ENCODE measurements around the gene CABLES1. TPM values are rescaled to one million over a fixed set of nuclear protein-coding genes. Genes with fewer than 3 reads are reported as not detected.

The CABLES1 gene
- total RNA-seq, 1 experiment from 2014 or later, result 66.4 TPM

- H3K4me3 ChIP-seq (ENCODE audit: low read depth in 2 of 2, low read length in 2 of 2), result no peak overlapping the region; a peak in 1 of 4 replicates
- BruUV-seq (replicated peaks), result no TSS peak
- TF ChIP-seq CTCF (IDR thresholded peaks at IDR 0.05), result no peak
- peak; percentile 84 for TF ChIP-seq SIN3A (IDR thresholded peaks at IDR 0.05; ENCODE audit: borderline replicate concordance, insufficient read depth, low read depth, low read length)
- no peak for TF ChIP-seq REST (IDR thresholded peaks at IDR 0.05; ENCODE audit: insufficient read depth in 1 of 2, low read depth in 2 of 2, low read length in 1 of 2)
- peak; percentile 80; the same call in 1 of the 2 replicates for TF ChIP-seq TCF7L2 (IDR thresholded peaks at IDR 0.05; ENCODE audit: low read depth, low read length)
- TF ChIP-seq POLR2AphosphoS5 (IDR thresholded peaks at IDR 0.05; ENCODE audit: low read depth, low read length), result peak; percentile 78; the same call in 1 of the 2 replicates
- no peaks in the 10 kb centered on the region for H3K9me3 ChIP-seq (ENCODE audit: control insufficient read depth, insufficient read depth, low read depth, low read length)
- H3K27ac ChIP-seq (ENCODE audit: low read length), result peak overlapping the region; percentile 89
- H3K4me1 ChIP-seq (ENCODE audit: control insufficient read depth, insufficient read depth, low read length), result peaks cover 57% of the 10 kb centered on the region
- no peaks in the 10 kb centered on the region for H3K27me3 ChIP-seq (ENCODE audit: control insufficient read depth, insufficient read depth, low read length)
- CTCF ChIA-PET, result no interaction called here
- POLR2A ChIA-PET, result interaction anchor here (0.5 to 1.1 kb wide), 2 partner anchors 28 to 30 kb away, joined by 5 to 8 read pairs; no protein-coding TSS in a partner anchor
- intact Hi-C loops (cut with micrococcal nuclease; ENCODE audit: unreplicated experiment) (loop anchor here (10.0 kb wide), 1 partner anchor 82 kb away; no protein-coding TSS in a partner anchor), in situ Hi-C loops (cut with HindIII; ENCODE audit: low pct_unique_long_range_greater_than_20kb, low sequenced_read_pairs) (no loop called here)
- DNase-seq (ENCODE audit: low read depth, low spot score) (peak; percentile 93), ATAC-seq (peak; percentile 91)
- no peaks in the 10 kb centered on the region for H3K36me3 ChIP-seq (ENCODE audit: control insufficient read depth, insufficient read depth, low read length)
Observed at GRCh38 chr18:23106575-23106974, 28.7 kb upstream of the CABLES1 start.

GRCh38 chr18:23107718-23108117 is 27.6 kb upstream of the CABLES1 start:
- CTCF ChIA-PET, result interaction anchor here (0.7 kb wide), 1 partner anchor 27 kb away, joined by 6 read pairs; no protein-coding TSS in a partner anchor
- TF ChIP-seq REST (IDR thresholded peaks at IDR 0.05; ENCODE audit: insufficient read depth in 1 of 2, low read depth in 2 of 2, low read length in 1 of 2), result no peak
- no peak for TF ChIP-seq SIN3A (IDR thresholded peaks at IDR 0.05; ENCODE audit: borderline replicate concordance, insufficient read depth, low read depth, low read length)
- no peak; the same call in 1 of the 2 replicates for TF ChIP-seq TCF7L2 (IDR thresholded peaks at IDR 0.05; ENCODE audit: low read depth, low read length)
- no peak for TF ChIP-seq POLR2AphosphoS5 (IDR thresholded peaks at IDR 0.05; ENCODE audit: low read depth, low read length)
- no peak for TF ChIP-seq CTCF (IDR thresholded peaks at IDR 0.05)
- POLR2A ChIA-PET, result interaction anchor here (0.5 to 0.7 kb wide), 3 partner anchors 27 to 178 kb away, joined by 7 to 17 read pairs (median 9); no protein-coding TSS in a partner anchor
- no peaks in the 10 kb centered on the region for H3K36me3 ChIP-seq (ENCODE audit: control insufficient read depth, insufficient read depth, low read length)
- in situ Hi-C loops (cut with HindIII; ENCODE audit: low pct_unique_long_range_greater_than_20kb, low sequenced_read_pairs) (no loop called here), intact Hi-C loops (cut with micrococcal nuclease; ENCODE audit: unreplicated experiment) (loop anchor here (10.0 kb wide), 1 partner anchor 83 kb away; no protein-coding TSS in a partner anchor)
- peaks cover 50% of the 10 kb centered on the region for H3K4me1 ChIP-seq (ENCODE audit: control insufficient read depth, insufficient read depth, low read length)
- H3K9me3 ChIP-seq (ENCODE audit: control insufficient read depth, insufficient read depth, low read depth, low read length), result no peaks in the 10 kb centered on the region; the same call in 1 of the 2 replicates
- DNase-seq (ENCODE audit: low read depth, low spot score), result no peak
- ATAC-seq, result peak; percentile 24
- no TSS peak for BruUV-seq (replicated peaks)
- H3K27ac ChIP-seq (ENCODE audit: low read length), result peak overlapping the region; percentile 89
- no peaks in the 10 kb centered on the region for H3K27me3 ChIP-seq (ENCODE audit: control insufficient read depth, insufficient read depth, low read length)
- peak overlapping the region in 1 of 2 experiments; percentile 6; a peak in 1 of 4 replicates for H3K4me3 ChIP-seq (ENCODE audit: low read depth in 2 of 2, low read length in 2 of 2)

Data from Panc1 (cell line).